HS-5 (cell line): ENCODE results near the gene PLEKHH2.
"Not testable (repeated sequence)": the region's sequence is repeated elsewhere in the genome, so short reads cannot be mapped to it uniquely, and the experiment has no call there.

Experiments
- DNase-seq: peaks from one replicate; pipeline ENCODE4 v3.0.0-alpha.2; 2012; ENCODE audit warnings: low read depth

PLEKHH2 gene

DNA sequence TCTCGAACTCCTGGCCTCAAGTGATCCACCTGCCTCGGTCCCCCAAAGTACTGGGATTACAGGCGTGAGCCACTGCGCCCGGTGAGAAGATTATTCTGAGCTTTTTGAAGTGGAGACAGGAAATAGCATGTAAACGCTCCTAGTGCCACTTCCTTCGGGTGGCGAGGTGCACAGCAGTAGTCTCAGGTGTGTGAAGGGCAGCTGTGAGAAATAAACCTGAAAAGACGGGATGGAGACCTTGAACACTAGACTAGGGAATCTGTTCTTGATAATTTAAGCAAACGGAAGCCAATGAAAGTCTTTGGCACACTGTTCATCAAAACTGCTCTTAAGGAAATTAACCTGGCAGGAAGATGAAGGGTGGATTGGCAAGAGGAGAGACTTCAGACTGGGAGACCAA lies 439 bp upstream of the PLEKHH2 start:
- DNase-seq: no peak

GRCh38 chr2:43642363-43642762 lies 5.3 kb downstream of the PLEKHH2 start:
- no peak for DNase-seq

DNA sequence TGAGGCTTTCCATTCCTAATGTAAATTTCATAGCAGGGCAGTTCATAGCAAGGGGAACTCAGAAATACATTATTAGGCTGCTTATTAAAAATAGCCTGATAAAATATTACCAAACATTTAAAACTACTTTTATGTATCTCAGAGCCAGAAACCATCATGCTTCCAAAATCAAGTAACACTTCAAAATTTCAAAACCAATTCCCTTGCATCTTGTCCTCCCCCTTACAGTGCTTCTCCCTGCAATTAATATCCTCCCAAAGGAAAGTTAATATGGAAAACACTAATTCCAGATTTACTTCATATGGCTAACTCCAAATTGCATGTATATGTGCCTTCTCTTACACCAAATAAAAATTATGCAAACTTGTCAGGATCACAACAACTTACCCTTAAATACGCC lies 6.6 kb downstream of the PLEKHH2 start:
- DNase-seq: no peak

DNA sequence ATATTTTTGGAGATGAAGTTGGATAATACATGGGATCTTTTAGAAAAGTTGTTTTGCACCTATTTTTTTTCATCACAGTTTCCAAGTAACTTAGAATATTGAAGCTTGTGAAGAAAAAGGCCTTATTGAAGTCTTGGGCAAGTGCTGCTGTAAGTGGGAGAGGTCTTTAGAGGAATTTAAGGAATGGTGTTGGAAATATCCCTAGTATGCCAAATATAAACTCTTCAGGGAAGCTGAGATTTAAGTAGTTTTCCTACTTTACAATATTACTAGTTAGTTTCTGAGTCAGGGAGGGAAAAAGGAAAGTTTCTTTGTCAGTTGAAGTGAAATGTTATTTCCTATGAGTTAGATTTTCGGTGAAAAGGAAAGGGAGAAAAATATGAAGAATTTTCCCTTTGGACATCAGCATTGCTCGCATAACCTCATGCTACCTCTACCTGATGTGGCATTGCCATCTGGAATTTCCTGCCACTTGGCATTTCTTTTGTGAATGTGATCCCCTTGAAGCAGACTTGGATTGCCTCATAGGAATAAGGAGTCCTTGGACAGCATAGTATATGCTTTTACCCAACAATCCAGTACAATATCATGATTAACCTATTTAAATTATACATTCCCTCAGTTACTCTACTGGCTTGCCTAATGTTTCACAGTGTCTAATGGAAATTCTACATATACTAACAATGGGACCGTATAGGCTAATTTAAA lies 12.1 kb downstream of the PLEKHH2 start:
- DNase-seq: no peak

- no peak for DNase-seq
Measured at GRCh38 chr2:43653506-43653905, 16.4 kb downstream of the PLEKHH2 start.

- no peak for DNase-seq
Measured at GRCh38 chr2:43657241-43657640, 20.2 kb downstream of the PLEKHH2 start.

GRCh38 chr2:43675646-43676321 lies 38.7 kb downstream of the PLEKHH2 start:
- no peak for DNase-seq

- peak; percentile 4 for DNase-seq
Measured at GRCh38 chr2:43676322-43677050, 39.4 kb downstream of the PLEKHH2 start, which contains the start of gene C1GALT1C1L. TSS of gene C1GALT1C1L (minus strand) at chr2:43676429. CDS start at chr2:43676322, 107 bp downstream.

GRCh38 chr2:43677783-43678182 lies 40.7 kb downstream of the PLEKHH2 start:
- DNase-seq: not testable (repeated sequence)

DNA sequence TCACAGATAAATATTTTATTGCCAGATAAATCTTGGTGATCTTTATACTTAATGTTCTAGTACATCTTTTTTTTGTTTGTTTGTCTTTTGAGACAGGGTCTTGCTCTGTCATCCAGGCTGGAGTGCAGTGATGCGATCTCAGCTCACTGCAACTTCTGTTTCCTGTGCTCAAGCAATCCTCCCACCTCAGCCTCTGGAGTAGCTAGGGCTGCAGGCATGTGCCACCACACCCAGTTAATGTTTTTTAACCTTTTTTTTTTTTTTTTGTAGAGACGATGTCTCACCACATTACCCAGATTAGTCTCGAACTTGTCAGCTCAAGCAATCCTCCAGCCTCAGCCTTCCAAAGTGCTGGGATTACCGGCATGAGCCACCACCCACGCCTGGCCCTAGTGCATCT lies 48.3 kb downstream of the PLEKHH2 start:
- DNase-seq: no peak

DNA sequence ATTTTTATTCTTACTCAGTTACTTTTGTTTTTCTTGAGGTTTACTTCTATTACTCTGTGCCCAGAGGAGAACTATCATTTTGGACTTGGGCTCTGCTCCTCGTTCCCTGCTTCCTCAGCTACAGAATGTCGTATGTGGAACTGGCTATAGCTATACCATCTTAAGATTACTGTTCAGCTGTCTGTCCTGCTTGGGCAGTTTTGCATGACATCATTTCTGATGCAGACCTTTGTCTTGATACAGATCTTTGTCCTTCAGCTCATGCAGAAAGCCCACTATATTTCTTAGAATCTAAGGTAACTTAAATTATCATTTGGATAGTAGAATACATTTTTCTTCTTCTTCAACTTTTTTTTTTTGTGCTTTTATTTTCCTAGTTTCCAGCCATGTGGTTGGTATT lies 52.9 kb downstream of the PLEKHH2 start:
- DNase-seq: no peak

DNA sequence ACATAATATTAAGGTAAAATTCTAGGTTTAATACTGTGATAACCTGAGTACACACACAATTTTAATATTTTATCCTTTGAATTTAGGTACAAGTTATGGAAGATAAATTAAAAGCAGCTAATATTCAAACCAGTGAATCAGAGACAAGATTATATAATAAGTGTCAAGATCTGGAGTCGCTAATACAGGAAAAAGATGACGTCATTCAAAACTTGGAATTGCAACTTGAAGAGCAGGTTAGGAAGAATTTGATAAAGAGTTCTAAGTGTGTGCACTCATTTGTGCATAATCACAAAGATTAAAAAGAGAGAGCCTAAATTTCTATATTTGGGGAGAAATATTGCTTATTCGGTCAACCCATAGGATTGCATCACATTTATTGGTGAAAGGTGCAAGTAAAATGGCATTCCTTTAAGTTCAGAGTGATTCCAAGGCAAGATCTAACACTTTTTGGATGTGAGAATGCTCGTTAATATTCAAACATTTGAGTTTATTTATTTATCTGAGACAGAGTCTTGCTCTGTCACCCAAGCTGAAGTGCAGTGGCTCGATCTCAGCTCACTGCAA lies 55.5 kb downstream of the PLEKHH2 start:
- no peak for DNase-seq

GRCh38 chr2:43698140-43698539 lies 61.1 kb downstream of the PLEKHH2 start:
- DNase-seq: not testable (repeated sequence)

- DNase-seq: no peak
Measured at GRCh38 chr2:43699761-43700160, 62.7 kb downstream of the PLEKHH2 start.

- DNase-seq: no peak
Measured at GRCh38 chr2:43701111-43701510, 64.1 kb downstream of the PLEKHH2 start.

- DNase-seq: peak; percentile 26
Measured at GRCh38 chr2:43707255-43708015, 70.4 kb downstream of the PLEKHH2 start.

GRCh38 chr2:43708178-43708577 lies 71.1 kb downstream of the PLEKHH2 start:
- DNase-seq: no peak

- no peak for DNase-seq
Measured at GRCh38 chr2:43708891-43709290, 71.8 kb downstream of the PLEKHH2 start.

DNA sequence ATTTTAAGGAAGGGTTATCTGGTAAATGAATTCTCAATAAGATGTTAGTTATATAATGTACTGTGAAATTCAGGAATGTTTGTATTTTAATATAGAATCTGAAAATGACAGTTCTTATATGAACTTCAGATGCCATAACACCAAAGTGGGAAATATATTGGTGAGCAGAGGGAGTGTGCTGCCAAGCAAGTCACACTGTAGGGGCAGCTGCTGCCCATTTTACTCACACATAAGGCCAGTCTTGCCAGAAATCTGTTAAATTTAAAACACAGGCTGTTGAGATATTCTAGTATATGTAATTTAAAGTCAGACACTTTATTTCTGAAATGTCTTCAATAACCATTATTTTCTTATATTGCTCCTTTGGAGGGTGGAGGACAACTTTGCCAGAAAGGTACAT lies 73.8 kb downstream of the PLEKHH2 start:
- no peak for DNase-seq

- peak; percentile 29 for DNase-seq
Measured at GRCh38 chr2:43714164-43714563, 77.1 kb downstream of the PLEKHH2 start.

DNA sequence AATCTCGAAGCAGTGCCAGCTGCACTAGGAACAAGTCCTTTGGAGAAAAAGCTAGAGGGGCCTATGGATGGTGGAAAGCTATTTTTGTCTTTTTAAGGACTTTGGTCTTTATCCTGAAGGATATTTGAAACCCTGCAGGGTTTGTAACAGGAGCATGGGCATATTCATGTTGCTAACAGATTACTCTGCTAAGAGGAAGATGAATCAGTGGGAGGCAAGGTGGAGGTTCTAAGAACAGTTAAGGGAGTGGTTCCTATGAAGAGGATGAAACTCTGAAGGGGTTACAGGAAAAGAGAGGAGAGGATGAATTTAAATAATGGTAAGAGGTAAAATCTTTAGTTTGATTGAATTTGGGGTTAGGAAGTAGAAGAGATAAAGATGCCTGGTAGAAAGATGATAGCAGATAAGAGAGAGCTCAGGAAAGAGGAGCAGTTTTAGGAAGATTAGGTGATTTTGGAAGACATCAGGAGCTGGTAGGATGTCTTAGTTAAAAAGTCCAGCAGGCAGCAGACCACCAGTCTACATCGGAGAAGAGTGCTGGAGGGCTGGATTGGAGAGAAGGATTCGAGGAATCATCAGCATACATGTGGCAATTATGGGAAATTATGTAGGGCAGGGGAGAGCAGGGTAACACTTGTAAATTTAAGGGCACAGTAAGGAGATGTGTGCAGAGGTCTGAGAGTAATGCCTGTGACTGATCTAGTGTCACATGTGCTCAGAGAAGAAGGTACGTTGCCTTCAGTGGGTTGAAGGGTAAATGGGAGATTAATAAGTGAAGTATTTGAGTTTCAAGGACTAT lies 78.4 kb downstream of the PLEKHH2 start:
- no peak for DNase-seq
